Upper lobe of left lung (tissue), 4 donors: Measurements from ENCODE around the gene DNTTIP2.

Experiments
- EP300 ChIP-seq, 4 donors: sonication (generic); formaldehyde crosslinking; IDR thresholded peaks; one replicate each; pipeline ENCODE4 v1.5.1; 2017; ENCODE audit warnings: antibody characterized with exemption in 4 of 4, control low read depth in 2 of 4
- POLR2A ChIP-seq, 4 donors: fragments of 450-650 bp; IDR thresholded peaks; one replicate each; pipeline ENCODE4 v1.5.1; 2016 to 2017; ENCODE audit warnings: antibody characterized with exemption in 4 of 4, mild to moderate bottlenecking in 2 of 4
- POLR2AphosphoS5 ChIP-seq, 2 donors: sonication (generic); formaldehyde crosslinking; IDR thresholded peaks; one replicate each; pipeline ENCODE4 v1.5.1; 2017; ENCODE audit warnings: antibody characterized with exemption in 2 of 2
- TF ChIP-seq, protein P1 (sequence below), 6 experiments: fragments of 450-650 bp in 4 of 6; fragments of 200-600 bp in 2 of 6; sonication (generic) in 2 of 6; IDR thresholded peaks; one replicate each; pipeline ENCODE4 v1.5.1; 2016 to 2019; ENCODE audit warnings: antibody characterized with exemption in 6 of 6

- TF ChIP-seq, protein P1, sequence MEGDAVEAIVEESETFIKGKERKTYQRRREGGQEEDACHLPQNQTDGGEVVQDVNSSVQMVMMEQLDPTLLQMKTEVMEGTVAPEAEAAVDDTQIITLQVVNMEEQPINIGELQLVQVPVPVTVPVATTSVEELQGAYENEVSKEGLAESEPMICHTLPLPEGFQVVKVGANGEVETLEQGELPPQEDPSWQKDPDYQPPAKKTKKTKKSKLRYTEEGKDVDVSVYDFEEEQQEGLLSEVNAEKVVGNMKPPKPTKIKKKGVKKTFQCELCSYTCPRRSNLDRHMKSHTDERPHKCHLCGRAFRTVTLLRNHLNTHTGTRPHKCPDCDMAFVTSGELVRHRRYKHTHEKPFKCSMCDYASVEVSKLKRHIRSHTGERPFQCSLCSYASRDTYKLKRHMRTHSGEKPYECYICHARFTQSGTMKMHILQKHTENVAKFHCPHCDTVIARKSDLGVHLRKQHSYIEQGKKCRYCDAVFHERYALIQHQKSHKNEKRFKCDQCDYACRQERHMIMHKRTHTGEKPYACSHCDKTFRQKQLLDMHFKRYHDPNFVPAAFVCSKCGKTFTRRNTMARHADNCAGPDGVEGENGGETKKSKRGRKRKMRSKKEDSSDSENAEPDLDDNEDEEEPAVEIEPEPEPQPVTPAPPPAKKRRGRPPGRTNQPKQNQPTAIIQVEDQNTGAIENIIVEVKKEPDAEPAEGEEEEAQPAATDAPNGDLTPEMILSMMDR (IDR thresholded peaks at IDR 0.05), result no peak
- TF ChIP-seq EP300 (IDR thresholded peaks at IDR 0.05), result no peak
- no peak for TF ChIP-seq POLR2AphosphoS5 (IDR thresholded peaks at IDR 0.05)
- TF ChIP-seq POLR2A (IDR thresholded peaks at IDR 0.05), result no peak
Observed at GRCh38 chr1:93917302-93917701, 38.3 kb upstream of the DNTTIP2 start.
